GM18508 (cell line): ENCODE measurements around the gene STK32C.
"Not testable (repeated sequence)": the region's sequence is repeated elsewhere in the genome, so short reads cannot be mapped to it uniquely, and the experiment has no call there.

Experiments used
- ATAC-seq: cut with Tn5 transposase; IDR thresholded peaks from one replicate; pipeline ENCODE4 v1.9.1; 2021; ENCODE audit warnings: moderate number of reproducible peaks; ENCODE audit not compliant: insufficient read depth, unreplicated experiment

The STK32C gene

DNA sequence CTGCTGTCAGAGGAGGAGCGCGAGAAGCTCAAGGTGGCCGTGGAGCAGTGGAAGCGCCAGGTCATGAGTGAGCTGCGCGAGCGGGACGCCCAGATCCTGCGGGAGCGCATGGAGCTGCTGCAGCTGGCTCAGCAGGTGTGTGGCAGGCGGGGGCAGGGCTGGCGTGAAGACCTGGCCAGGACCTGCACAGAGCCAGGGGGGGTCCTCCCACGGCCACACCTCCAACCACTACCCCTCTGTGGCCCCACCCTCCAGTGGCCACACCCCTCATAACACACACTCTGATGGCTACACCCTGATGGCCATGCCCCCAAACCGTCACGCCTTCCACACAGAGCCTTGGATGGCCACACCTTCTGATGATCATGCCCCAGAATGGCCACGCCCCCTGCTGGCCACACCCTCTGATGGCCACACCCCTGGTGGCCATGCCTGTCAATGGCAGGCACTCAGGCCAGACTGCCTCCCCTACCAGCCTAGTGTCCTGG, 144.4 kb downstream of the STK32C start:
- ATAC-seq = no peak

- ATAC-seq = no peak
These were observed 145.0 kb downstream of the STK32C start for GRCh38 chr10:132162590-132163277.

- no peak for ATAC-seq
These were observed 145.7 kb downstream of the STK32C start for GRCh38 chr10:132162021-132162531.

GRCh38 chr10:132160834-132161622, 146.7 kb downstream of the STK32C start:
- not testable (repeated sequence) for ATAC-seq

- ATAC-seq = not testable (repeated sequence)
These were observed 147.5 kb downstream of the STK32C start for GRCh38 chr10:132160231-132160630.

DNA sequence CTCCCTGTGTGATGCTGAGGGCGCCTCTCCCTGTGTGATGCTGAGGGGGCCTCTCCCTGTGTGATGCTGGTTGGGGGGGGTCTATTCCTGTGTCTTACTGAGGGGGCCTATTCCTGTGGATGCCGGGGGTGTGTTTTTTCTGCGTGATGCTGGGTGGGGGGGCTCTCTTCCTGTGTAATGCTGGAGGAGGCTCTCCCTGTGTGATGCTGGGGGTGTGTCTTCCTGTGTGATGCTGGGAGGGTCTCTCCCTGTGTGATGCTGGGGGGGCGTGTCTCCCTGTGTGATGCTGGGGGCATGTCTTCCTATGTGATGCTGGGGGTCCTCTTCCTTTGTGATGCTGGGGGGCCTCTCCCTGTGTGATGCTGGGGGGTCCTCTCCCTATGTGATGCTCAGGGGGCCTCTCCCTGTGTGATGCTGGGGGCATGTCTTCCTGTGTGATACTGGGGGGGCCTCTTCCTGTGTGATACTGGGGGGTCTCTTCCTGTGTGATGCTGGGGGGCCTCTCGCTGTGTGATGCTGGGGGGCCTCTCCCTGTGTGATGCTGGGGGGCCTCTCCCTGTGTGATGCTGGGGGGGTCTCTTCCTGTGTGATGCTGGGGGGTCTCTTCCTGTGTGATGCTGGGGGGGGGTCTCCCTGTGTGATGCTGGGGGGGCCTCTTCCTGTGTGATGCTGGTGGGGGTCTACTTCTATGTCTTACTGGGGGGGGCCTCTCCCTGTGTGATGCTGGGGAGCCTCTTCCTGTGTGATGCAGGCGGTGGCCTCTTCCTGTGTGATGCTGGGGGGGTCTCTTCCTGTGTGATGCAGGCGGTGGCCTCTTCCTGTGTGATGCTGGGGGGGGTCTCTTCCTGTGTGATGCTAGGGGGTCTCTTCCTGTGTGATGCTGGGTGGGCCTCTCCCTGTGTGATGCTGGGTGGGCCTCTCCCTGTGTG, 148.2 kb downstream of the STK32C start:
- not testable (repeated sequence) for ATAC-seq

DNA sequence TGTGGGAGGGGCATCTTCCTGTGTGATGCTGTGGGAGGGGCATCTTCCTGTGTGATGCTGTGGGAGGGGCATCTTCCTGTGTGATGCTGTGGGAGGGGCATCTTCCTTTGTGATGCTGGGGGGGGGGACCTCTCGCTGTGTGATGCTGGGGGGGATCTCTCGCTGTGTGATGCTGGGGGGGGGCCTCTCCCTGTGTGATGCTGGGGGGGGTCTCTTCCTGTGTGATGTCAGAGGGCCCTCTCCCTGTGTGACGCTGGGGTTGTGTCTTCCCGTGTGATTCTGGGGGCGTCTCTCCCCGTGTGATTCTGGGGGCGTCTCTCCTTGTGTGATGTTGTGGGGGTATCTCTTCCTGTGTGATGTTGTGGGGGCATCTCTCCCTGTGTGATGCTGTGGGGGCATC, 148.9 kb downstream of the STK32C start:
- no peak for ATAC-seq

DNA sequence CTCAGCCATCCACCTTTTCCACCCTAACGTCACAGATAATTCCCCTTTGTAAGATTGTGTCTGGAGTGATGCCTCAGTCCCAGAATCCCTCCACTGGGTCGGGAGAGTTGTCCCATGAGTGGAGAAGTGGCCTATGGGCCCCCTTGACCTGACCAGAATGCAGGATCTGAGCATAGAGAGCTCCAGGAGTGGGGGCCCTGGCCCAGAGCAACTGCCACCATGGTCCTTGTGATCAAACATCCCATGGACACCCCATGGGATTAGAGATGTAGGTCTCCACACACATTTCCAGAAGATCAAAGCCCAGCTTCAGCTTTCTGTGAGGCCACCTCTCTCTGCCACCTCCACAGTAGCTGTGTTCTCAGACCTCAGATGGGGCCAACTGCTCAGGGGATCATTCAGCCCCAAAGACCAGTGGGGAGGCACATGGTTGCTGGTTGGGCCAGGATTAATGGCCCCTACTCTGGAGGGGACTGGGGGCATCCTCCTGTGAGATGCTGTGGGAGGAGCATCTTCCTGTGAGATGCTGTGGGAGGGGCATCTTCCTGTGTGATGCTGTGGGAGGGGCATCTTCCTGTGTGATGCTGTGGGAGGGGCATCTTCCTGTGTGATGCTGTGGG, 149.5 kb downstream of the STK32C start:
- no peak for ATAC-seq
